DLD1 (cell line): ENCODE measurements around the gene SP5.
"Not testable (repeated sequence)": the region's sequence is repeated elsewhere in the genome, so short reads cannot be mapped to it uniquely, and the experiment has no call there.

Experiments
- in situ Hi-C: cut with HindIII; loops from 2 replicates; pipeline ENCODE4 v1.10.0; 2017; ENCODE audit warnings: low sequenced_read_pairs

SP5 gene

DNA sequence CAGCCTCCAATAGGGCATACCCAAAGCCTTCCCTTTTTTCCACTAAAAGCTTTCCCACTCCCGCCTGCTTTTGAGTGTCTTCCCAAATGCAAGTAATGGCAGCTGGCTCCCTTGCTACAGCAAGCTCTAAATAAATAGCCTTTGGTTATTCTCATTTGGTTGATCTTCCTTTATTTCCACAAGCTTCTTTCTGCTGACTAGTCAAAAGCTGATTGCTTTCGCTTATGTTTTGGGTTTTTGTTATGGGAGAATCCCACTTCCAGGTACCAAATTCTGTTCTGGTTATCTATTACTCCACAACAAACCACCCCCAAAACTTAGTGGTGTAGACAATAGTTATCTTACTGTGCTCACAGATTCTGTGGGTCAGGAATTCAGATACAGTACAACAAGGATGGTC, 22.3 kb downstream of the SP5 start:
- in situ Hi-C loops = no loop called here

DNA sequence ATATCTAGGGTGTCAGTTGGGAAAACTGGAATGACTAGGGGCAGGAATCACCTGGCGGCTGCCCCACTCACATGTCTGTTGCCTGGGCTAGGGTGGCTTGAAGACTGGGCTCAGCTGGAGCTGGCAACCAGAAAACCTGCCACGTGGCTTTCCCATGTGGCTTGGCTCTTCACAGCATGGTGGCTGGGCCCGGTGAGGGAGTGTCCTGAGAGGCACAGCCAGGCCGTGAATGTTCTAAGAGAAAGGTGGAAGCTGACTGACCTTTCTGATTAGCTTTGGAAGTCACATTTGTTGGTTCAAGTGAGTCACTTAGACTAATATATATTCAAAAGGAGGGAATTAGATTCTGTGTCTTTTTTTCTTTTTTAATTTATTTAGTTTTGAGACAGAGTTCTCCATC, 22.7 kb downstream of the SP5 start:
- in situ Hi-C loops = no loop called here

DNA sequence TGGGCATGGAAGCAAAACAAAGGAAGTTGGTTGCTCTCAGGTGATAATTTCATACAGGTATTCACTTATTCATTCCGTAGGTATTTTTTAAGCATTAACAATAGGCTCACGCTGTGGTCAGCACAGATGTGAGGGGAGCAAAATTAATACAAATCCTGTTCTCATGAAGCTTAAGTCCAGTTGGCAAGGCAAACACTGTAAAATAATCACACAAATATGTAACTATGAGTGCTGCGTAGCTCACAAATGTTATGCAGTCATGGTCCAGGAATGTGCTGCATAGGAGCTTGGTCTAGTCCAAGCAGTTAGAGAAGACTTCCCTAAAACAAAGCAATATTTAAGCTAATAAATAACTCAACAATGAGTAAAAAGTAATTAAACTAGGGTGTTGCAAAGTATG, 23.9 kb downstream of the SP5 start:
- in situ Hi-C loops = no loop called here

DNA sequence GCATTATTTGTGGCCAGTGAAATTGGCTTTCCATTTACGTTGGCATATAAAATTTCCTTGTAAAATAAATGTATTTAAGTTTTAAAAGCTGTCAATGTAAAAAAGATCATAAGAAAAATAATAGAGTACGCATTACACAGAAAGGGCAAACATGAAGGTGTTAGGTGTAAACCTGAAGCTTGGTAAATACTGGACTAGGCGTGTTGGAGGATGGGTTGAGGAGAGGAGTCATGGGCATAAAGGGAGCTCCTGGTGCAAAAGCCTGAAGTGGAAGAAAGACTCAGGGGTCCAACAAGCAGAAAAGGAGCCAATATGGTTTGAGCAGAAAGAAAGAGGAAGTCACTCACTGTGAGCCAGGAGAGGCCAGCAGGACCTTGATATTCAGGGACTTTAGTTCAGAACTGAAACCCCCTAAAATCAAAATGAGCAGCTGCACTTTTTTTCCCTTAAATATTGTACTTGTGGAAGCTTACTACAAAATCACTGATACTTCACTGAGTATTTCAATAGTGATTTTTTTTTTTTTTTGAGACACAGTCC, 24.4 kb downstream of the SP5 start:
- in situ Hi-C loops = no loop called here

DNA sequence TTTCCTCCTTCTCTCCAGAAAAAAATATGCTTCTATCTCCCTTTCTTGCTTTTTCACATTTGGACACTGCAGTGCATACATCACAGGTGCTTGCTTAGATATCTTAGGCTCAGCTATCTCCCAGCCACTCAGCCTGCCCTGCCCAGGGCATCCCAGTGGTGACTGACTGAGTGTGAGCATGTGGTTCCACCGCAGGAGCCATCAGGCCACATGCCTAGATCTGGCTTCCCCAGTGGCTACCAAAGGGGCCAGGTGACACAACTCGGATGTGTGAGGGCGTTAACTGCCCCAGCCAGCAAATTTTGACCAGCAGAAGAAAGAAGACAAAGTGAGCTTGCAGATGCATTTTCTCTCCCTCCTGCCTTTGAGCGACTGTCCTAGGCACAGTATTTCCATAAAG, 25.5 kb downstream of the SP5 start:
- in situ Hi-C loops = no loop called here

DNA sequence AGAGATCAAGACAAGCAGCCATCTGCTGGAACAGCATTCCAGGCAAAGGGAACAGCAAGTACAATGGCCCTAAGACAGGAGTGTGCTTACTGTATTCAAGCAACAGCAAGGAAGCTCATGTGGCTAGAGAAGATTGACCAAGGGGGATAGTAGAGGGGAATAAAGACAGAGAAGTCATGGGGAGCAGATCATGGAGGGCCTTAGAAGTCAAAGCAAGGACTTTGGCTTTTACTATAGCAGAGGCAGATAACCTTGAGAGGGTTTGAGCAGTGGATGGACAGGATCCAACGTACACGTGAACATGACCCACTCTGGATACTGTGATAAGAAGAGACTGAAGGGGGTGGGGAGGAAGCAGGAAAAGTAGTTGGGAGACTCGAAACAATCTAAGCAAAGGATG, 26.9 kb downstream of the SP5 start:
- in situ Hi-C loops = no loop called here

DNA sequence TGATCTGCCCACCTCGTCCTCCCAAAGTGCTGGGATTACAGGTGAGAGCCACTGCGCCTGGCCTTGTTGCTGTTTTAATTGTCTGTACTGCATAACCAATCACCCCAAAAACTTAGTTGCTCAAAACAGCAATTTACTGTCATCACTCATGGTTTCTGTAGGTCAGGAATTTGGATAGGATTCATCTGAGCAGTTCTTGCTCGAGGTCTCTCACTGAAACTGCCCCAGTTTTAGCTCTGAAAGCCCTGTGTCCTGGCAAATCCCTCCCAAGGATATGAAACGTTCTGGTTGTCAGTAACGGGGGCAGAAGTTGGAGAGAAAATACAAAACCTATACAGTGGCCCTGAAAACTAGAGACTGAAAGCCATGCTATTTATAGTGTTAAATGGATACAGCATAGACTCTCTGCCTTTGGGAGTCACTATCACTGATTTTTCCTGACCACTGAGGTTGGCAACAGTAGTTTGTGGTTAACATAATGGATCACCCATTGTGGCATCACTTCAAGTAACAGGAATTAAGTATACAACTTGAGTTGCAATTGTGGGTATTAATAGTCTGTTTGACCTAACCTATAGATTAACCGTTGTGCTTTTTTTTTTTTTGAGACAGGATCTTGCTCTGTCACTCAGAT, 27.9 kb downstream of the SP5 start:
- in situ Hi-C loops = no loop called here

DNA sequence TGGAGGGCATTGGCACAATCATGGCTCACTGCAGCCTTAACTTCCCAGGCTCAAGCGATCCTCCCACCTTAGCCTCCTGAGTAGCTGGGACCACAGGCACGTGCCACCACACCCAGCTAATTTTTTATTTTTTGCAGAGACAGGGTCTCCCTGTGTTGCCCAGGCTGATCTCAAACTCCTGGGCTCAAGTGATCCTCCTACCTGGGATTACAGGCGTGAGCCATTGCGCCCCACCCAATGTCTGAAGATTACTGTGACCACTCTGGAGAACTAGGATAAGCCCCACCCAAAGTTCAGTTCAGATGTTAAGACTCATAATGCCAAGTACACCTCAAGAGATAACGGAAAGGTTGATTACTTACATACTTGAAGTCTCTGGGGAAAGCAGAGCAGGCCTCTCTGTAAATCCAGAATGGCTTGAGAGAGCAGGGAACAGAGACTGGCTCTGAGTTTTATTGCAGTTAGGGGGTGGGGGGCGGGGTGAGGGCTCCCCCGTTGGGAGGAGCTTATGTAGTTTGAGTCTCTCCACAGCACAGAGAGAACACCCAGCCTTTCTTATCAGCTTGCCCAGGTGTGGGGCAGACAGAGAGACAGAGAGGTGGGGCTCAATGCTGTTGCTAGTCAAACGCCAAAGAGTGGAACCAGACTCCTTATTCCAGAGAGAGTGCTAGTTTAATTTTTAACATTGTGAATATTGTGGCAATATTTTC, 28.5 kb downstream of the SP5 start:
- in situ Hi-C loops = no loop called here

DNA sequence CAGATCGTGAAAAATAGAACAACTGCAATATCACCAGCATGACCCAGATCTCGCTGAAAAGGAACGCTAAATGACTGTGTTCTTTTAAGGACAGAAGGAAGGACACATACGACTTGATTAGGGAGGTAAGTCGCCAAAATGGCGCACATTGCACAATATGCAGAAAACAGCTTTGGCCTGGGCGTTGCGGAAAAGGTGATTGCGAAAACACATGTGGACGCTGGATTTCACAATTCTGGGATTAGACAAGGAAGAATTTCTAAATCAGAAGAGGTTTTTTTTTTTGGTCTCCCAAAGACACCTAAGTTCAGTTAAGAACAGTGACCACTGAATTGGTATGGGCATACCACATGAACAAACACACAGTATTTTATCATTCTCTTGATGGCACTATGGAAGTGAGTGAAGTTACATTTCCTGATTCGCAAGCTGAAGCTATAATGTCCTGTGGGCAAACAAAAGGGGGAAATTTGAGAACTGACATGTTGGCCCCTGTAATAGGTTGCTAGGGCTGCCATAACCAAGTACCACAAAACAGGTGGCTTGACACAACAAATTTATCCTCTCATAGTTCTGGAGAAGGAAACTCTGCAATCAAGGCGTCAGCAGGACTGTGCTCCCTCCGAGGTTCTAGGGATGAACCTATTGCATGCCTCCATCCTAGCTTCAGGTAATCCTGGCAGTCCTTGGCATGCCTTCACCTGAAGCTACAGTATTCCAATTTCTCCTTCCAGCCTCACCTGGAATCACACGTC, 29.3 kb downstream of the SP5 start:
- in situ Hi-C loops = no loop called here

DNA sequence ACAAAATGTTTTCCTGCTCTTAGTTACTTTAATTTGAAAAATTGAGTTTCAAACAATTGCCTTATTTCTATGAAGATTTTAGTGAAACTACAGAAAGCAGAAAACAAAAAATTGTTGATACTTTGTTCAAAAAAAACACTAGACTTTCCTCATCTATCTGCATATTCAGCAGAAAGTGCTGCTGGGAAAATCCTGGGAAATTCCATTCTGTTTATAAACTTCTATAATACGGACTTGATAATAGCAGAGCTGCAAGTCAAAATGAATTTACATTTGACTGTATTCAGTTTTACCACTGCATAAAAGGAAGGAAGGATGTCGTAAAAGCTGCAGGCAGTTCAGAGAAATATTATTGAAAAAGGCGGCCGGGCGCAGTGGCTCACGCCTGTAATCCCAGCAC, 30.2 kb downstream of the SP5 start:
- in situ Hi-C loops = no loop called here

DNA sequence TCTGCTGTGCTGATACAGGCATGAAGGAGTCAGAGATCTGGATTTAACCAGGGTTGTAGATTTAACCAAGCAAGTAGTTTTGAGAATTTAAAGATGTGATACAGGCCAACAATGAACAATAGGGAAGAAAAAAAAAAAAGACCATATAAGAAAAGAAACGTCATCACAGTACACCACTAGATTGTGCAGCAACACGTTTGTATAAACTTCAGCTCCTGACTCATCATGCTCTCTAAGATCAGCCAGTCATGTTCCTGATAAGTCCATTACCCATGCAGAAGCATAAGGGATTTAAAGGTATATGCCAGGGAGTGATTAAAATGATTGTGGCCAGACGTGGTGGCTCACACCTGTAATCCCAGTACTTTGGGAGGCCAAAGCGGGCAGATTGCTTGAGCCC, 32.8 kb downstream of the SP5 start:
- in situ Hi-C loops = no loop called here

DNA sequence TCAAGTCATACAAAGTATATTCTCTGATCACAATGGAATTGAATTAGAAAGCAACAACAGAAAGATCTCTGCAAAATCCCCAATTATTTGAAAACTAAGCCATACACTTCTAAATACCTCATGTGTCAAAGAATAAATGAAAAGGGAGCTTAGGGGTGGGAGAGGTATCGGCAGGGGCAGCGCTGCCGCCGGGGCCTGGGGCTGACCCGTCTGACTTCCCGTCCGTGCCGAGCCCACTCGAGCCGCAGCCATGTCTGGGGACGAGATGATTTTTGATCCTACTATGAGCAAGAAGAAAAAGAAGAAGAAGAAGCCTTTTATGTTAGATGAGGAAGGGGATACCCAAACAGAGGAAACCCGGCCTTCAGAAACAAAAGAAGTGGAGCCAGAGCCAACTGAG, 36.4 kb downstream of the SP5 start:
- in situ Hi-C loops = not testable (repeated sequence)

DNA sequence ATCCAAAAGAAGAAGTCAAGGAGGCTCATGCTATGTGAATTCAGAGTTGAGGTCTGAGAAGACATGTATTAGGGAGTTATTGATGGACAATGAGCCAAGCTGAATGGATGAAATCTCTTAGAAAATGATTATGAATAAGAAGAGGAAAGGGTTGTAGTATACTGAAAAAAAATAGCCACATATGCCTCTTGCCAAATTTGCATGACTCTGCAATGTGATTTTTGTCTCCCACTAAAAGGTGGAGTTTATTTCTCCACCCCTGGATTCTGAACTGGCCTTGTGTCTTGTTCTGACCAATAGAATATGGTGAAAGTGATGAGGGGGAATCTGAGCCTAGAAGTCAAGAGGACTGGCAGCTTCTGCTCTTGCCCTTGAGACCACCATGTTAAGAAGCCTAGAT, 46.4 kb downstream of the SP5 start:
- in situ Hi-C loops = no loop called here

DNA sequence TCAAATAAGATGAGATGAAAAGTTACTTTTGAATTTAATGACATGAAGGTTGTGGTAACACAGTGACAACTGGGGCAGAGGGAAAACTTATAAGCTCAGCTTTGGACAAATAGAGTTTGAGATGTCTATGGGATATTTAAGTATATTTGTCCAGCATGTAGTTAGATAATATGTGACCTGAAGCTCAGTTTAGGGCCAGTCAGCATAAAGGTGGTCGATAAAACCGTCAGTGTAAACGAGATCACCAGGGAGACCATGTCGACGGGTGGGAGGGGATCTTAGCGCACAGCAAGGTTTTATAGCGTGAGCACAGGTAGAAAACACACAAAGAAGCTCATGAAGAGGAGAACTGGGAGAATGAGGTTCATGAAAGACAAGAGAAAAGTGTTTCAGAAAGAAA, 47.6 kb downstream of the SP5 start:
- in situ Hi-C loops = no loop called here

DNA sequence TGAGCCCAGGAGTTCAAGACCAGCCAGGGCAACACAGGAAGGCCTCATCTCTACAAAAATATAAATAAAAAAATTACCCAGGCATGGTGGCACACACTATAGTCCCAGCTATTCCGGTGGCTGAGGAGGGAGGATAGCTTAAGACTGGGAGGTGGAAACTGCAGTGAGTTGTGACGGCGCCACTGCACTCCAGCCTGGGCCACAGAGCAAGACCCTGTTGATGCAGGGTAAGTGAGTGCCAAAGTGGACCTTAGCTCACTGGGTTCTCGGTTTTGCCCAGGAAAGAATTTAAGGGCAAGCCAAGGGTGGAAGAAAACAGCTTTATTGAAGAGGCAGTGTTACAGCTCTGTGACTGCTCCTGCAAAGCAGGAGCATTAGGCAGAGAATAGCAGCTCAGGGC, 48.1 kb downstream of the SP5 start:
- in situ Hi-C loops = no loop called here

DNA sequence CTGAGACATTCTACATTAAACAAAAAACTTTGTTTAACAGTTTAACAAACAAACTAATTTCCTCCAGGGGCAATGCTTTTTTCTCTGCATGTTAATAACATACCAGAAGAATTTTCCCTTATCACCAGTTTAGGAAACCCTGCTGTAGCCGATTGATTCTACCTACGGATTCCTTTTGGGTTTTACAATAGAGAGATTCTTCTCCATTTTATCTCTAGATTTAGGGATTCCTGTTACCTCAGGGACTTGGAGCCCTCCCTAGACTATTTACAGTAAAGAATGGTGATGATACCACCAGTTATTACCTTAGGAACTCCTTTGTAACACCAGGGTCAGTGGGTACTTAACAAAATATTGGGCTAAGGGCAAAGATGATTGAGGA, 49.7 kb downstream of the SP5 start:
- in situ Hi-C loops = no loop called here

DNA sequence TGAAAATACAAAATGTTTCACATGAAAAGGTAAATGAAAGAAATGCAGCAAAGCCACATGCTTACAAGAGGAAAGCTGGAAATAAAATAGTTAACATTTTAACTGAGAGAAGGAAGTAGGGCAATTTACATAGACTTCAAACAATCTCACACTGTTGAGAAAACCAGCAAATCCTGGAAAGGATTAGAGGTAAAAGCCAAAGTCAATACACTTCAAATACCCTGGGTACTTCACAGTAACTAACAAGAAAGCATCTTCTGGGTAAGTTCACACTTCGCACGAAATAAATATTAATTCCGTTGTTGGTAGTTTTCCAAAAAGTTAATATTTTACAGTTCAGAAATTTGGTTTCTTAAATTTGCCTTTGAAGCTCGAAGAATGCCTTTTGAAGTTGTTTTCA, 51.6 kb downstream of the SP5 start:
- in situ Hi-C loops = no loop called here
